GM21360 (cell line): ENCODE results near the gene FUS.
"Not testable (repeated sequence)": the region's sequence is repeated elsewhere in the genome, so short reads cannot be mapped to it uniquely, and the experiment has no call there.

ENCODE experiments used
- ATAC-seq: cut with Tn5 transposase; IDR thresholded peaks from one replicate; pipeline ENCODE4 v1.9.1; 2021; ENCODE audit warnings: mild to moderate bottlenecking, moderate library complexity; ENCODE audit not compliant: unreplicated experiment

Gene FUS

GRCh38 chr16:31184888-31185287 lies 4.9 kb downstream of the FUS start:
- ATAC-seq: no peak

GRCh38 chr16:31185339-31185738 lies 5.4 kb downstream of the FUS start:
- no peak for ATAC-seq

- ATAC-seq: no peak
Measured at GRCh38 chr16:31186176-31186575, 6.2 kb downstream of the FUS start.

GRCh38 chr16:31186930-31187807 lies 7.2 kb downstream of the FUS start:
- no peak for ATAC-seq

GRCh38 chr16:31187808-31188189 lies 7.9 kb downstream of the FUS start:
- no peak for ATAC-seq

GRCh38 chr16:31188450-31189411 lies 8.8 kb downstream of the FUS start:
- ATAC-seq: no peak

GRCh38 chr16:31189412-31189778 lies 9.5 kb downstream of the FUS start:
- ATAC-seq: no peak

- no peak for ATAC-seq
Measured at GRCh38 chr16:31190061-31190460, 10.1 kb downstream of the FUS start.

GRCh38 chr16:31190818-31191444 lies 11.0 kb downstream of the FUS start:
- no peak for ATAC-seq

GRCh38 chr16:31191697-31192428 lies 11.9 kb downstream of the FUS start:
- no peak for ATAC-seq

- ATAC-seq: no peak
Measured at GRCh38 chr16:31192856-31193642, 13.1 kb downstream of the FUS start.

- no peak for ATAC-seq
Measured at GRCh38 chr16:31193874-31194273, 13.9 kb downstream of the FUS start.

- ATAC-seq: no peak
Measured at GRCh38 chr16:31194898-31195297, 15.0 kb downstream of the FUS start.

GRCh38 chr16:31195861-31196260 lies 15.9 kb downstream of the FUS start:
- not testable (repeated sequence) for ATAC-seq

- no peak for ATAC-seq
Measured at GRCh38 chr16:31196324-31197088, 16.6 kb downstream of the FUS start.

- no peak for ATAC-seq
Measured at GRCh38 chr16:31198207-31198882, 18.4 kb downstream of the FUS start.

- ATAC-seq: no peak
Measured at GRCh38 chr16:31199430-31200041, 19.6 kb downstream of the FUS start.

- not testable (repeated sequence) for ATAC-seq
Measured at GRCh38 chr16:31200111-31200510, 20.2 kb downstream of the FUS start.
